MCF 10A (cell line): ENCODE results near the gene TSPAN16. TPM values are rescaled to one million over a fixed set of nuclear protein-coding genes. Genes with fewer than 3 reads are reported as not detected.
"Not testable (repeated sequence)": the region's sequence is repeated elsewhere in the genome, so short reads cannot be mapped to it uniquely, and the experiment has no call there.

Experiments
- BruUV-seq: library from RNA; stranded (reverse); fragments of 400-500 nt; replicated peaks from 2 replicates; lab custom pipeline; 2021; lab: Mats Ljungman, UMichigan
- CTCF ChIA-PET: fragments of 300-600 bp; sonication (Branson Sonifier 250); formaldehyde crosslinking; extraction: SDS; loops from one replicate; lab custom pipeline; 2021; ENCODE audit warnings: antibody characterized with exemption, inconsistent platforms; lab: Yijun Ruan, JAX
- POLR2A ChIA-PET: fragments of 300-600, 350-650 bp; sonication (Branson Sonifier 250); formaldehyde crosslinking; extraction: SDS; loops from one replicate; lab custom pipeline; 2020; ENCODE audit warnings: antibody characterized with exemption, inconsistent platforms; lab: Yijun Ruan, JAX
- DNase-seq: peaks from one replicate; pipeline ENCODE4 v3.0.0-alpha.2; 2018; ENCODE audit not compliant: unreplicated experiment
- H3K27ac Mint-ChIP-seq: one replicate; pipeline ENCODE4 v1.8.0; 2022; ENCODE audit warnings: mild to moderate bottlenecking, low read depth, mixed read lengths; ENCODE audit not compliant: unreplicated experiment
- H3K27me3 Mint-ChIP-seq: one replicate; pipeline ENCODE4 v1.8.0; 2022; ENCODE audit warnings: mixed read lengths; ENCODE audit not compliant: insufficient read depth, unreplicated experiment
- H3K36me3 Mint-ChIP-seq: one replicate; pipeline ENCODE4 v1.8.0; 2022; ENCODE audit warnings: mild to moderate bottlenecking, moderate library complexity, mixed read lengths; ENCODE audit not compliant: insufficient read depth, unreplicated experiment
- H3K4me1 Mint-ChIP-seq: one replicate; pipeline ENCODE4 v1.8.0; 2022; ENCODE audit warnings: mixed read lengths; ENCODE audit not compliant: insufficient read depth, unreplicated experiment
- H3K4me3 Mint-ChIP-seq: one replicate; pipeline ENCODE4 v1.8.0; 2022; ENCODE audit warnings: mild to moderate bottlenecking, moderate library complexity, mixed read lengths; ENCODE audit not compliant: unreplicated experiment
- H3K9me3 Mint-ChIP-seq: one replicate; pipeline ENCODE4 v1.8.0; 2022; ENCODE audit warnings: mixed read lengths; ENCODE audit not compliant: unreplicated experiment
- intact Hi-C: fragments of 100-400 bp; cut with micrococcal nuclease; formaldehyde crosslinking; loops from 2 replicates; pipeline ENCODE4 v1.14.1; 2022
- total RNA-seq: library from RNA; stranded (reverse); gene quantifications from 2 replicates; pipeline ENCODE4 v1.2.3, GENCODE V29; 2022
- TF ChIP-seq, protein P1 (sequence below): fragments of 200-600 bp; IDR thresholded peaks from one replicate; pipeline ENCODE4 v1.8.0; 2022; ENCODE audit warnings: antibody characterized with exemption, mild to moderate bottlenecking; ENCODE audit not compliant: unreplicated experiment

TSPAN16 gene
- total RNA-seq, 1 experiment from 2014 or later = not detected

- TF ChIP-seq, protein P1, sequence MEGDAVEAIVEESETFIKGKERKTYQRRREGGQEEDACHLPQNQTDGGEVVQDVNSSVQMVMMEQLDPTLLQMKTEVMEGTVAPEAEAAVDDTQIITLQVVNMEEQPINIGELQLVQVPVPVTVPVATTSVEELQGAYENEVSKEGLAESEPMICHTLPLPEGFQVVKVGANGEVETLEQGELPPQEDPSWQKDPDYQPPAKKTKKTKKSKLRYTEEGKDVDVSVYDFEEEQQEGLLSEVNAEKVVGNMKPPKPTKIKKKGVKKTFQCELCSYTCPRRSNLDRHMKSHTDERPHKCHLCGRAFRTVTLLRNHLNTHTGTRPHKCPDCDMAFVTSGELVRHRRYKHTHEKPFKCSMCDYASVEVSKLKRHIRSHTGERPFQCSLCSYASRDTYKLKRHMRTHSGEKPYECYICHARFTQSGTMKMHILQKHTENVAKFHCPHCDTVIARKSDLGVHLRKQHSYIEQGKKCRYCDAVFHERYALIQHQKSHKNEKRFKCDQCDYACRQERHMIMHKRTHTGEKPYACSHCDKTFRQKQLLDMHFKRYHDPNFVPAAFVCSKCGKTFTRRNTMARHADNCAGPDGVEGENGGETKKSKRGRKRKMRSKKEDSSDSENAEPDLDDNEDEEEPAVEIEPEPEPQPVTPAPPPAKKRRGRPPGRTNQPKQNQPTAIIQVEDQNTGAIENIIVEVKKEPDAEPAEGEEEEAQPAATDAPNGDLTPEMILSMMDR = no peak
- intact Hi-C loops = no loop called here
- peaks cover 86% of the 10 kb centered on the region for H3K36me3 Mint-ChIP-seq
- ChIA-PET CTCF (no interaction called here), POLR2A (interaction anchor here (1.6 to 1.7 kb wide), 2 partner anchors 9 to 14 kb away, joined by 4 to 6 read pairs; partner anchors contain the start of genes CCDC159 and TMEM205)
- H3K4me1 Mint-ChIP-seq = peaks cover 2% of the 10 kb centered on the region
- H3K9me3 Mint-ChIP-seq = no peaks in the 10 kb centered on the region
- no TSS peak for BruUV-seq
- H3K27ac Mint-ChIP-seq = no peak overlapping the region
- no peaks in the 10 kb centered on the region for H3K27me3 Mint-ChIP-seq
- H3K4me3 Mint-ChIP-seq = no peak overlapping the region
- no peak for DNase-seq
Measured at GRCh38 chr19:11332822-11333221, 36.9 kb downstream of the TSPAN16 start.

- POLR2A ChIA-PET = interaction anchor here (1.7 kb wide), 1 partner anchor 10 kb away, joined by 4 read pairs; no protein-coding TSS in a partner anchor
- H3K9me3 Mint-ChIP-seq, H3K27me3 Mint-ChIP-seq, DNase-seq, H3K4me3 Mint-ChIP-seq, intact Hi-C loops, CTCF ChIA-PET, H3K27ac Mint-ChIP-seq, BruUV-seq: not testable (repeated sequence)
- Mint-ChIP-seq H3K4me1 (peaks cover 12% of the 10 kb centered on the region), H3K36me3 (peaks cover 81% of the 10 kb centered on the region)
Measured at GRCh38 chr19:11333838-11334237, 37.9 kb downstream of the TSPAN16 start.

DNA sequence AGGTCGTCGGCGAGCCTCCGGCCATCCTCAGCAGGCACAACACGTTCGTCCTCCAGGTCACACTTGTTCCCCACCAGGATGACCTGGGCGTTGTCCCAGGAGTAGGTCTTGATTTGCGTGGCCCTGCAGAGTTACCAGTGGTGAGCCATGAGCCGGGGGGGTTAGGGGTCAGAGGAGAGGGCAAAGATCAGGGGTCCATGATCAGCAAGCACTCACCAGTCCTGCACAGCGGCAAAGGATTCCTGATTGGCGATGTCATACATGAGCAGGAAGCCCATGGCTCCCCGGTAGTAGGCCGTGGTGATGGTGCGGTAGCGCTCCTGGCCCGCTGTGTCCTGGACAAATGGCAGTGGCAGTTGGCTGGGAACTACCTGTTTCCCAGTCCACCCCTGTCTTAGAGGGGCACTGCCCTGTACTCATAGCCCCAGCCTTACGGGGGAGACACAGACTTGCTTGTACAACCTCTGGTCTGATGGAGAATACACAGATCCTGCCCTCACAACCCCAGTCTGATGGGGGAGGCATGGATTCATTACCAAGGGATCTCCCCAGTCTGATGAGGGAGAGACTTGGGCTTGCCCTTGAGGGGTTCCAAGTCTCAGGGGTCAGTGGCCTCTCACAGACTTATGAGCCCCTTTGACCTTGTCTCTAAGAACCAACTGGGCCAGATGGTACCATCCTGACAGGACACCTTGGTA lies 39.6 kb downstream of the TSPAN16 start:
- Mint-ChIP-seq H3K36me3 (peaks cover 66% of the 10 kb centered on the region), H3K4me3 (no peak overlapping the region), H3K27ac (no peak overlapping the region), H3K9me3 (no peaks in the 10 kb centered on the region), H3K27me3 (no peaks in the 10 kb centered on the region), H3K4me1 (peaks cover 13% of the 10 kb centered on the region)
- CTCF ChIA-PET = interaction anchor here (0.6 kb wide), 1 partner anchor 45 kb away, joined by 3 read pairs; no protein-coding TSS in a partner anchor
- BruUV-seq = no TSS peak
- POLR2A ChIA-PET = no interaction called here
- intact Hi-C loops = no loop called here
- no peak for DNase-seq
- TF ChIP-seq, protein P1 = no peak

- Mint-ChIP-seq H3K4me1 (peaks cover 13% of the 10 kb centered on the region), H3K36me3 (peaks cover 73% of the 10 kb centered on the region), H3K27me3 (no peaks in the 10 kb centered on the region), H3K9me3 (no peaks in the 10 kb centered on the region), H3K4me3 (no peak overlapping the region), H3K27ac (no peak overlapping the region)
- intact Hi-C loops = no loop called here
- CTCF ChIA-PET = interaction anchor here (0.8 kb wide), 1 partner anchor 1500 kb away, joined by 4 read pairs; no protein-coding TSS in a partner anchor
- BruUV-seq = no TSS peak
- POLR2A ChIA-PET = interaction anchor here (0.8 to 4.0 kb wide), 3 partner anchors 10 to 222 kb away, joined by 3 to 43 read pairs (median 13); partner anchors contain the start of genes CCDC159, ELOF1, SWSAP1 and TMEM205
- no peak for DNase-seq
- TF ChIP-seq, protein P1 = no peak
Measured at GRCh38 chr19:11337080-11337479, 41.1 kb downstream of the TSPAN16 start.
